Astrocyte of the cerebellum (primary cell): ENCODE measurements around the gene TMPRSS2.

Experiments used
- DNase-seq: peaks from one replicate; pipeline ENCODE4 v3.0.0-alpha.2; 2011; ENCODE audit warnings: low read depth
- H3K4me3 ChIP-seq: 2 replicates; pipeline ENCODE4 v1.5.1; 2011; ENCODE audit warnings: mild to moderate bottlenecking, low read depth, low read length, moderate library complexity
- CTCF ChIP-seq: IDR thresholded peaks from 2 replicates; pipeline ENCODE4 v1.5.1; 2012; ENCODE audit warnings: low read length, low read depth, moderate library complexity, mild to moderate bottlenecking; ENCODE audit errors: missing control alignments
- in situ Hi-C: cut with HindIII; loops from 2 replicates; pipeline ENCODE4 v1.10.0; 2017; ENCODE audit warnings: low sequenced_read_pairs

TMPRSS2 gene

GRCh38 chr21:41449613-41450012 lies 58.3 kb downstream of the TMPRSS2 start:
- in situ Hi-C loops, result loop anchor here (10.0 kb wide), 1 partner anchor 165 kb away; no protein-coding TSS in a partner anchor
- no peak overlapping the region for H3K4me3 ChIP-seq

GRCh38 chr21:41447356-41447755 lies 60.6 kb downstream of the TMPRSS2 start:
- no peak for DNase-seq
- TF ChIP-seq CTCF, result no peak
- H3K4me3 ChIP-seq, result no peak overlapping the region
- in situ Hi-C loops, result loop anchor here (10.0 kb wide), 1 partner anchor 163 kb away; no protein-coding TSS in a partner anchor

More at GRCh38 chr21:41449613-41450012, 58.3 kb downstream of the TMPRSS2 start:
- no peak for TF ChIP-seq CTCF
- no peak for DNase-seq

DNA sequence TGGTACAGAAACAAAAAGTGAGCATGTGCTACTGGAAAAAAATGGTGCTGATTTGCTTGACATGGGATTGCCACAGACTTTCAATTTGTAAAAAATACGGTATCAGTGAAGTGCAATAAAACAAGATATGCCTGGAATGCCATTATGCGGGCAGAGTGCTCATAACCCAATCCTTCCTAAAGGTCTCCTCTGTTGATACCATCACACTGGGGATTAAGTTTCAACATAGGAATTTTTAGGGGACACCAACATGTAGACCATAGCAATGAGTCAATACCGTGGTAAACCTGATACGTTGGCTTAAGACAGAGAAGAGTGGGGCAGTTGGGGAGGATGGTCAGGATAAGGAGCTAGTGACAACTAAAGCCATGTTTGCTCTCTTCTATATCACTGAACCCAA lies 61.4 kb downstream of the TMPRSS2 start:
- in situ Hi-C loops, result loop anchor here (10.0 kb wide), 1 partner anchor 162 kb away; no protein-coding TSS in a partner anchor
- H3K4me3 ChIP-seq, result no peak overlapping the region
- TF ChIP-seq CTCF, result no peak
- no peak for DNase-seq

DNA sequence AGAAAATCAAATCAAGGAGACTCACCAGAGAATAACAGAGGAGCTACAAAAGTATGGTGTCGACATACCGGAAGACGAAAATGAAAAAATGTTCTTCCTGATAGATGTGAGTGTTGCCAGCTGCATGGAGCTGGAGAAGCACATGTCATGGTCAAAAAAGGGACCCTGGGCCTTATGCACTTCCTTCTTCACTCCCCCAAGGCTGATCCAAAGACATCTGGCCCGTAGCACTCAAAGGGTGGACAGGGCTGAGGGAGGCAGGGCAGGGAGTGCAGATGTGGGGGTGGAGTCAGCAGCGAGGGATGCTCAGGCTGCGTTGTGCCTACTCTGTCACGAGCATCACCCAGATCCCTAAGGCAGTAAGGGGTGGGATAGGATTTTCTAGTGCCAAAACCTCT lies 62.5 kb downstream of the TMPRSS2 start:
- TF ChIP-seq CTCF, result no peak
- no peak for DNase-seq
- H3K4me3 ChIP-seq, result no peak overlapping the region
- in situ Hi-C loops, result loop anchor here (10.0 kb wide), 1 partner anchor 161 kb away; no protein-coding TSS in a partner anchor

GRCh38 chr21:41444703-41445464 lies 63.1 kb downstream of the TMPRSS2 start:
- no peak for DNase-seq
- no peak overlapping the region for H3K4me3 ChIP-seq
- no peak for TF ChIP-seq CTCF
- in situ Hi-C loops, result loop anchor here (10.0 kb wide), 1 partner anchor 160 kb away; no protein-coding TSS in a partner anchor

DNA sequence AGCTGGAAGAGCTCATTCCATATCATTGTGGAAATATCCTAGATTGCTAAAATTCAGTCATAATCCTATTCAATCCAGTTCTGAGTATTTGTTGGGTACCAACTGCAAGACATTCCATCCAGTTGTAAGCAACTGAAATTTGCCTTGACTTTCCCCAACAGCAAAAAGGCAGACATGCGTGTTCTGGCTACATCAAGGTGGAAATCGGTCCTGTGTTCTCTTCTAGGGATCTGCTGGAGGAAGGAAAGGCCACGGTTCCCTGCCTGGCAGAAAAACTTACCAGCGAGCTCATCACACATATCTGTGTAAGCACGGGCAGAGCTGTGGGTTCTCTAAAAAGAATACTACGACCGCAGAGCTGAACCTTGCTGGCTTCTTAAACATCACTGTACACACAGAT lies 64.4 kb downstream of the TMPRSS2 start:
- in situ Hi-C loops, result loop anchor here (10.0 kb wide), 1 partner anchor 159 kb away; no protein-coding TSS in a partner anchor
- H3K4me3 ChIP-seq, result no peak overlapping the region
- TF ChIP-seq CTCF, result no peak
- DNase-seq, result no peak
